Esophagus squamous epithelium (tissue), 4 donors: ENCODE results near the gene MOB2.

Source experiments
- CTCF ChIP-seq, 6 experiments: fragments of 450-650 bp in 4 of 6; fragments of 200-600 bp in 2 of 6; sonication (generic) in 2 of 6; IDR thresholded peaks; one replicate each; pipeline ENCODE4 v1.5.1; 2016 to 2019; ENCODE audit warnings: antibody characterized with exemption in 6 of 6, mild to moderate bottlenecking in 4 of 6, moderate library complexity in 4 of 6
- POLR2A ChIP-seq, 4 donors: fragments of 450-650 bp; IDR thresholded peaks; one replicate each; pipeline ENCODE4 v1.6.1; 2017; ENCODE audit warnings: antibody characterized with exemption in 4 of 4, mild to moderate bottlenecking in 4 of 4, moderate library complexity in 3 of 4

- TF ChIP-seq POLR2A (IDR thresholded peaks at IDR 0.05): no peak
- TF ChIP-seq CTCF (IDR thresholded peaks at IDR 0.05): no peak
Measured at GRCh38 chr11:1494650-1495049, 8.1 kb upstream of the MOB2 start.
